IMR-90 (cell line): ENCODE measurements around the gene DDX6. TPM values are rescaled to one million over a fixed set of nuclear protein-coding genes. Genes with fewer than 3 reads are reported as not detected.

Experiments
- ATAC-seq: fragments of 200-7000 bp; cut with Tn5 transposase; 2 replicates; pipeline ENCODE4 v1.9.1; 2020; ENCODE audit warnings: low read depth, mild to moderate bottlenecking, moderate library complexity
- BruUV-seq: library from RNA; stranded (reverse); fragments of 400-500 nt; replicated peaks from 2 replicates; lab custom pipeline; 2021; lab: Mats Ljungman, UMichigan
- CTCF ChIA-PET: fragments of 300-600 bp; formaldehyde crosslinking; extraction: SDS; loops from one replicate; lab custom pipeline; 2021; ENCODE audit warnings: antibody characterized with exemption; lab: Yijun Ruan, JAX
- POLR2A ChIA-PET: fragments of 300-600 bp; sonication (Branson Sonifier 250); formaldehyde crosslinking; loops from one replicate; lab custom pipeline; 2022; ENCODE audit warnings: antibody characterized with exemption; ENCODE audit not compliant: unreplicated experiment; lab: Charles Lee
- DNase-seq: peaks from one replicate; pipeline ENCODE4 v3.0.0; 2013
- H2AFZ ChIP-seq: replicated peaks from 2 replicates; pipeline ENCODE3; 2013; ENCODE audit warnings: low read length, mild to moderate bottlenecking; ENCODE audit not compliant: poor library complexity
- H2AK5ac ChIP-seq: 2 replicates; pipeline ENCODE4 v1.6.1; 2013; ENCODE audit warnings: low read depth, low read length, inconsistent platforms
- H2AK9ac ChIP-seq: replicated peaks from 2 replicates; pipeline ENCODE3; 2013; ENCODE audit warnings: mild to moderate bottlenecking, low read depth, low read length, moderate library complexity; ENCODE audit not compliant: poor library complexity
- H2BK120ac ChIP-seq: 2 replicates; pipeline ENCODE4 v1.6.1; 2013; ENCODE audit warnings: low read depth, low read length, inconsistent platforms
- H2BK15ac ChIP-seq: 3 replicates; pipeline ENCODE4 v1.6.1; 2013; ENCODE audit warnings: low read depth, low read length, inconsistent platforms
- H2BK20ac ChIP-seq: 2 replicates; pipeline ENCODE4 v1.6.1; 2013; ENCODE audit warnings: low read depth, mild to moderate bottlenecking, inconsistent platforms, low read length, moderate library complexity
- H2BK5ac ChIP-seq: 2 replicates; pipeline ENCODE4 v1.6.1; 2013; ENCODE audit warnings: mild to moderate bottlenecking, low read depth, low read length, inconsistent platforms; ENCODE audit not compliant: poor library complexity, severe bottlenecking
- H3K14ac ChIP-seq: replicated peaks from 2 replicates; pipeline ENCODE4 v1.6.1; 2013; ENCODE audit warnings: low read depth, low read length, inconsistent platforms
- H3K18ac ChIP-seq: 2 replicates; pipeline ENCODE4 v1.6.1; 2013; ENCODE audit warnings: low read depth, low read length, control low read depth
- H3K23ac ChIP-seq: 2 replicates; pipeline ENCODE4 v1.6.1; 2013; ENCODE audit warnings: low read depth, low read length, inconsistent platforms
- H3K27ac ChIP-seq: 2 replicates; pipeline ENCODE4 v1.5.1; 2013; ENCODE audit warnings: mild to moderate bottlenecking, control low read depth, low read length; ENCODE audit not compliant: insufficient read depth
- H3K27me3 ChIP-seq: 2 replicates; pipeline ENCODE4 v1.6.1; 2013; ENCODE audit warnings: low read length; ENCODE audit not compliant: control insufficient read depth, insufficient read depth
- H3K36me3 ChIP-seq: 2 replicates; pipeline ENCODE4 v1.6.1; 2013; ENCODE audit warnings: low read length, mixed read lengths; ENCODE audit not compliant: control insufficient read depth, insufficient read depth
- H3K4ac ChIP-seq: 2 replicates; pipeline ENCODE4 v1.6.1; 2013; ENCODE audit warnings: low read depth, low read length, inconsistent platforms
- H3K4me1 ChIP-seq: 2 replicates; pipeline ENCODE4 v1.6.1; 2013; ENCODE audit warnings: low read length, mixed read lengths; ENCODE audit not compliant: control insufficient read depth, insufficient read depth
- H3K4me2 ChIP-seq: 2 replicates; pipeline ENCODE4 v1.6.1; 2013; ENCODE audit warnings: low read depth, mild to moderate bottlenecking, control low read depth, low read length, moderate library complexity
- H3K4me3 ChIP-seq: 2 replicates; pipeline ENCODE4 v1.5.1; 2013; ENCODE audit warnings: low read depth, mild to moderate bottlenecking, control low read depth, low read length, moderate library complexity; ENCODE audit not compliant: insufficient read depth
- H3K56ac ChIP-seq: 2 replicates; pipeline ENCODE4 v1.6.1; 2013; ENCODE audit warnings: low read length, inconsistent platforms; ENCODE audit not compliant: insufficient read depth; ENCODE audit errors: extremely low read depth
- H3K79me1 ChIP-seq, 2 experiments: 2 replicates each; pipeline ENCODE4 v1.6.1; 2013; ENCODE audit warnings: low read length in 2 of 2, inconsistent platforms in 1 of 2, low read depth in 1 of 2
- H3K9ac ChIP-seq: 2 replicates; pipeline ENCODE4 v1.6.1; 2013; ENCODE audit warnings: low read depth, low read length, control low read depth
- H3K9me1 ChIP-seq: 2 replicates; pipeline ENCODE4 v1.6.1; 2013; ENCODE audit warnings: low read length, inconsistent platforms; ENCODE audit not compliant: insufficient read depth
- H3K9me3 ChIP-seq: 2 replicates; pipeline ENCODE4 v1.6.1; 2013; ENCODE audit warnings: low read length; ENCODE audit not compliant: control insufficient read depth, insufficient read depth
- H4K20me1 ChIP-seq: 2 replicates; pipeline ENCODE4 v1.6.1; 2013; ENCODE audit warnings: low read length, inconsistent platforms; ENCODE audit not compliant: insufficient read depth
- H4K5ac ChIP-seq: 2 replicates; pipeline ENCODE4 v1.6.1; 2013; ENCODE audit warnings: mild to moderate bottlenecking, low read depth, low read length, control low read depth
- H4K8ac ChIP-seq, 2 experiments: 2 replicates each; pipeline ENCODE4 v1.6.1; 2013; ENCODE audit warnings: low read depth in 2 of 2, low read length in 2 of 2, control low read depth in 1 of 2, inconsistent platforms in 1 of 2
- H4K91ac ChIP-seq: 2 replicates; pipeline ENCODE4 v1.6.1; 2013; ENCODE audit warnings: low read depth, low read length, inconsistent platforms; ENCODE audit not compliant: insufficient read depth
- MAFK ChIP-seq: IDR thresholded peaks from 2 replicates; pipeline ENCODE4 v1.6.1; 2012; ENCODE audit warnings: low read depth, low read length, improper control_type of control experiment
- MXI1 ChIP-seq: IDR thresholded peaks from 2 replicates; pipeline ENCODE4 v1.6.1; 2012; ENCODE audit warnings: low read depth, mild to moderate bottlenecking, low read length, moderate library complexity, borderline replicate concordance
- WGBS, 2 experiments: methylation state at CpG; one replicate each; pipeline versions ENCODE4 v1.1.5 to v1.1.7; 2013; ENCODE audit warnings: missing lambda C conversion rate in 2 of 2; ENCODE audit not compliant: insufficient read length in 1 of 2; ENCODE audit errors: extremely low coverage in 2 of 2; 5-methylcytosine and 5-hydroxymethylcytosine counted together
- dilution Hi-C: fragments of 300-500 bp; cut with HindIII; formaldehyde crosslinking; loops from one replicate; pipeline ENCODE4 v1.14.3; 2018; ENCODE audit warnings: low sequenced_read_pairs; ENCODE audit not compliant: unreplicated experiment
- in situ Hi-C: fragments of 300-500 bp; cut with MboI; formaldehyde crosslinking; loops from 3 replicates; pipeline ENCODE4 v1.14.3; 2019; ENCODE audit warnings: low sequenced_read_pairs, inconsistent platforms, mixed read lengths
- intact Hi-C: fragments of 100-400 bp; cut with micrococcal nuclease; formaldehyde crosslinking; loops from 2 replicates; pipeline ENCODE4 v1.10.0; 2022
- polyA plus RNA-seq, 3 experiments: library from polyadenylated mRNA; depleted of rRNA; stranded (reverse); fragments of >200 nt; gene quantifications; 2 replicates each; pipeline ENCODE4 v1.2.3, GENCODE V29; 2012; ENCODE audit warnings: low replicate concordance in 1 of 3
- total RNA-seq: library from RNA; depleted of rRNA; stranded (reverse); fragments of >200 nt; gene quantifications from 2 replicates; pipeline ENCODE4 v1.2.3, GENCODE V29; 2012

The DDX6 gene
- total and polyA plus RNA-seq, 2 of the 4 experiments (the other 2 are of a cell fraction) = 19.2 to 197 TPM

DNA sequence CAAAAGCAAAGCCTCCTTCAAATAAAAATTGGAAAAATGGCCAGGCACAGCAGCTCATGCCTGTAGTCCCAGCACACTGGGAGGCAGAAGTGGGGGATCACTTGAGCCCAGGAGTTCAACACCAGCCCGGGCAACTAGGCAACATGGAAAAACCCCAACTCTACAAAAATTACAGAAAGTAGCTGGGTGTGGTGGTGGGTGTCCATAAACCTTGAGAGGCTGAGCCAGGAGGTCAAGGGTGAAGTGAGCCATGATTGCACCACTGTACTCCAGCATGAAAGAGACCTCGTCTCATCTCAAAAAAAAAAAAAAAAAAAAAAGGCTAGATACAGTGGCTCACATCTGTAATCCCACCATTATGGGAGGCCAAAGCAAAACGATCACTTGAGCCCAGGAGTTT lies 22.3 kb downstream of the DDX6 start:
- WGBS, 2 experiments = no CpG with 5 or more reads among the region's 3 CpGs
- intact Hi-C loops (loop anchor here (5.0 kb wide), 1 partner anchor 171 kb away; no protein-coding TSS in a partner anchor), in situ Hi-C loops (no loop called here), dilution Hi-C loops (no loop called here)
- Histone ChIP-seq H2AK5ac (no peak overlapping the region), H3K4me2 (no peak overlapping the region), H3K14ac (no peak overlapping the region), H4K91ac (no peak overlapping the region), H2BK120ac (no peak overlapping the region), H3K4me1 (peaks cover 2% of the 10 kb centered on the region; the same call in 1 of the 2 replicates), H2BK5ac (no peak overlapping the region), H4K8ac (no peak overlapping the region), H3K56ac (no peak overlapping the region), H3K4ac (no peak overlapping the region), H3K27me3 (no peaks in the 10 kb centered on the region), H3K9me1 (no peaks in the 10 kb centered on the region; the same call in 1 of the 2 replicates), H3K23ac (no peak overlapping the region), H2AFZ (no peak overlapping the region), H3K4me3 (no peak overlapping the region), H2BK15ac (no peak overlapping the region), H3K79me1 (peaks cover 17 to 54% of the 10 kb centered on the region in 2 experiments), H4K20me1 (peaks cover 67% of the 10 kb centered on the region), H3K27ac (no peak overlapping the region), H3K36me3 (peaks cover 40% of the 10 kb centered on the region), H3K18ac (no peak overlapping the region), H2AK9ac (no peak overlapping the region), H4K5ac (no peak overlapping the region), H3K9me3 (no peaks in the 10 kb centered on the region), H2BK20ac (no peak overlapping the region), H3K9ac (no peak overlapping the region)
- CTCF ChIA-PET = interaction anchor here (0.7 to 1.9 kb wide), 2 partner anchors 79 to 159 kb away, joined by 3 to 8 read pairs; no protein-coding TSS in a partner anchor
- ATAC-seq (no peak), DNase-seq (no peak)
- no peak for TF ChIP-seq MXI1
- TF ChIP-seq MAFK = no peak
- POLR2A ChIA-PET = no interaction called here
- no TSS peak for BruUV-seq
